22Rv1 (cell line): ENCODE data around the gene ZNF174.

ENCODE experiments used
- ZFX ChIP-seq: fragments of 450-650 bp; IDR thresholded peaks from 2 replicates; pipeline ENCODE4 v1.6.1; 2017; ENCODE audit warnings: antibody characterized with exemption, borderline replicate concordance
- TF ChIP-seq, protein P1 (sequence below): fragments of 450-650 bp; IDR thresholded peaks from 2 replicates; pipeline ENCODE4 v1.5.1; 2017; ENCODE audit warnings: mild to moderate bottlenecking

DNA sequence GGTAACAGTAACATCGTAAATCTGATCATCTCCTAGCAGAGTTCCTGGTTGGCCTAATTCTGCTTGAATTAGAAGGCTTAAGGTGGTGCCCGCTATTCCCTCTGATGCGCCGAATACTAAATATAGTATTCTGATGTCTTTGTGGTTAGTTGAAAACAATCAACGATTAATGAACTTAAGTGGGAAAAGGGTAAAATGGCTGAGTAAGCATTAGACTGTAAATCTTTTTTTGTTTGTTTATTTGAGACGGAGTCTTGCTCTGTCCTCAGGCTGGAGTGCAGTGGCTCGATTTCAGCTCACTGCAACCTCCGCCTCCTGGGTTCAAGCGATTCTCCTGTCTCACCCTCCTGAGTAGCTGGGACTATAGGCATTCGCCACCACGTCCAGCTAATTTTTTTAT, 31.9 kb upstream of the ZNF174 start:
- TF ChIP-seq, protein P1, sequence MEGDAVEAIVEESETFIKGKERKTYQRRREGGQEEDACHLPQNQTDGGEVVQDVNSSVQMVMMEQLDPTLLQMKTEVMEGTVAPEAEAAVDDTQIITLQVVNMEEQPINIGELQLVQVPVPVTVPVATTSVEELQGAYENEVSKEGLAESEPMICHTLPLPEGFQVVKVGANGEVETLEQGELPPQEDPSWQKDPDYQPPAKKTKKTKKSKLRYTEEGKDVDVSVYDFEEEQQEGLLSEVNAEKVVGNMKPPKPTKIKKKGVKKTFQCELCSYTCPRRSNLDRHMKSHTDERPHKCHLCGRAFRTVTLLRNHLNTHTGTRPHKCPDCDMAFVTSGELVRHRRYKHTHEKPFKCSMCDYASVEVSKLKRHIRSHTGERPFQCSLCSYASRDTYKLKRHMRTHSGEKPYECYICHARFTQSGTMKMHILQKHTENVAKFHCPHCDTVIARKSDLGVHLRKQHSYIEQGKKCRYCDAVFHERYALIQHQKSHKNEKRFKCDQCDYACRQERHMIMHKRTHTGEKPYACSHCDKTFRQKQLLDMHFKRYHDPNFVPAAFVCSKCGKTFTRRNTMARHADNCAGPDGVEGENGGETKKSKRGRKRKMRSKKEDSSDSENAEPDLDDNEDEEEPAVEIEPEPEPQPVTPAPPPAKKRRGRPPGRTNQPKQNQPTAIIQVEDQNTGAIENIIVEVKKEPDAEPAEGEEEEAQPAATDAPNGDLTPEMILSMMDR: no peak
- no peak for TF ChIP-seq ZFX
